Measurements from ENCODE around the gene NAGPA.

- no peak for TF ChIP-seq EZH2 (IDR thresholded peaks at IDR 0.05; ENCODE audit: borderline replicate concordance, low read depth, low read length, poor library complexity, severe bottlenecking)
- TF ChIP-seq, protein P1, sequence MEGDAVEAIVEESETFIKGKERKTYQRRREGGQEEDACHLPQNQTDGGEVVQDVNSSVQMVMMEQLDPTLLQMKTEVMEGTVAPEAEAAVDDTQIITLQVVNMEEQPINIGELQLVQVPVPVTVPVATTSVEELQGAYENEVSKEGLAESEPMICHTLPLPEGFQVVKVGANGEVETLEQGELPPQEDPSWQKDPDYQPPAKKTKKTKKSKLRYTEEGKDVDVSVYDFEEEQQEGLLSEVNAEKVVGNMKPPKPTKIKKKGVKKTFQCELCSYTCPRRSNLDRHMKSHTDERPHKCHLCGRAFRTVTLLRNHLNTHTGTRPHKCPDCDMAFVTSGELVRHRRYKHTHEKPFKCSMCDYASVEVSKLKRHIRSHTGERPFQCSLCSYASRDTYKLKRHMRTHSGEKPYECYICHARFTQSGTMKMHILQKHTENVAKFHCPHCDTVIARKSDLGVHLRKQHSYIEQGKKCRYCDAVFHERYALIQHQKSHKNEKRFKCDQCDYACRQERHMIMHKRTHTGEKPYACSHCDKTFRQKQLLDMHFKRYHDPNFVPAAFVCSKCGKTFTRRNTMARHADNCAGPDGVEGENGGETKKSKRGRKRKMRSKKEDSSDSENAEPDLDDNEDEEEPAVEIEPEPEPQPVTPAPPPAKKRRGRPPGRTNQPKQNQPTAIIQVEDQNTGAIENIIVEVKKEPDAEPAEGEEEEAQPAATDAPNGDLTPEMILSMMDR (conservative IDR thresholded peaks at IDR 0.05; ENCODE audit: low read depth, low read length): no peak
Measured at GRCh38 chr16:5001571-5001970, 32.2 kb downstream of the NAGPA start.
